ENCODE results near the gene WLS. TPM values are rescaled to one million over a fixed set of nuclear protein-coding genes. Genes with fewer than 3 reads are reported as not detected.

Gene WLS
- total RNA-seq, 1 donor from 2014 or later = not detected

DNA sequence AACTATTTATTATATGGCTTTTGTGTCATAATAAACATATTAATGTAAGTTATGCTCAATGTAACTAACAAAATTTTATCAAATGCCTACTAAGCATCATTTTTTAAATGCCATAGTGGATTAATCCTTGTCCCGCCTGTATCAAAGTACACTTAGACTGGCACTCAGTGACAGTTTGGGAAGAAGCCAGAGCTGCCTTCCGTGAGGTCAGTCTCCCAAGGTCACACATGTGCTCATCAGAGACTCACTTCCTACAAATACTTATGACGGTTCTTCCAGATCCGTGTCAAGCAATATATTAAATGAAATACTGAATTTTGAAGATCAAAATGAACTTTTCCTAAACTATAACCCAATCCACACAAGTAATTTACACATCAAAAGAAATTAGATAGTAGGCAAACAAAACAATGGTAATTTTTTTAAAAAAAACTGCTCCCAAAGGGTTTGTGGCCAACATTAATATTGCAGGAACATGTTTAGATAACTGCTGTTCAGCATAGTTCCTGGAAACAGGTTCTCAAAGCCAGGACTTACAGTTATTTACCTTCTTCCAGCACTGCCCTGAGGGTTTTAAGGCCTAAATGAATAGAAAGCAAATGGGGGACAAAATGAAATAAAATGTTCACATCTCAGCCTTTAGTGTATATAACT lies 27.2 kb downstream of the WLS start:
- Mint-ChIP-seq H3K27ac (no peak overlapping the region), H3K27me3 (ENCODE audit: low read depth) (peaks cover 6% of the 10 kb centered on the region), H3K36me3 (ENCODE audit: low read depth) (no peaks in the 10 kb centered on the region), H3K4me3 (ENCODE audit: low read depth) (no peak overlapping the region), H3K9me3 (no peaks in the 10 kb centered on the region), H3K4me1 (ENCODE audit: low read depth) (no peaks in the 10 kb centered on the region)
- intact Hi-C loops (cut with micrococcal nuclease) = no loop called here
- DNase-seq (ENCODE audit: low spot score) = no peak

DNA sequence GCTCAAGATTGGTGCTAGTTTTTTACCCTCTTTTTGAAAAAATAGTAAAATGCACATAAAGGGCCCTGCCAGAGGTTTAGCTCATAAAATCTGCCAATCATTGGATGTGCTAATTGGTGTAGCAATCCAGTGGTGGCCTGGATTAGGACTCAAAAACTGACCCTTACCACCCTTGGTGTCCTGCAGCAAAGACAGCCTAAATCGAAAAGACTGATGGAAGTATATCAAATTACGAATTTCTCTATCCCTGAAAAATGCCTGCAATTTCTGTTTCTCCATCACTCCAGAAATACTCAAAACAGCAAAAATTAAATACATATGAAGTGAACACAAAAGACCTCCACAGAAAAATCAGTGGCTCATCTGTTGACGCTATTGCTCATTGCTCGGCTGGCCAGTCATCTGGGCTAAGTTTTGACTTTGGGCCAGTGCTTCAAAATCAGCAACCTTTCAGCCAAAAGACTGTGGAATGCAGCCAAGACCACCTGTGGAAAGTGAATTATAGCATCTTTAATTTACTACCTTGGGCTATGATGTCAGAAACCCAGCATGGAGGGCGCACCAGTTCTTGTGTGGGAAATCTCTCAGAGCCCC lies 30.0 kb downstream of the WLS start:
- Mint-ChIP-seq H3K27me3 (ENCODE audit: low read depth) (peaks cover 2% of the 10 kb centered on the region), H3K9me3 (no peaks in the 10 kb centered on the region)
- intact Hi-C loops (cut with micrococcal nuclease) = no loop called here

DNA sequence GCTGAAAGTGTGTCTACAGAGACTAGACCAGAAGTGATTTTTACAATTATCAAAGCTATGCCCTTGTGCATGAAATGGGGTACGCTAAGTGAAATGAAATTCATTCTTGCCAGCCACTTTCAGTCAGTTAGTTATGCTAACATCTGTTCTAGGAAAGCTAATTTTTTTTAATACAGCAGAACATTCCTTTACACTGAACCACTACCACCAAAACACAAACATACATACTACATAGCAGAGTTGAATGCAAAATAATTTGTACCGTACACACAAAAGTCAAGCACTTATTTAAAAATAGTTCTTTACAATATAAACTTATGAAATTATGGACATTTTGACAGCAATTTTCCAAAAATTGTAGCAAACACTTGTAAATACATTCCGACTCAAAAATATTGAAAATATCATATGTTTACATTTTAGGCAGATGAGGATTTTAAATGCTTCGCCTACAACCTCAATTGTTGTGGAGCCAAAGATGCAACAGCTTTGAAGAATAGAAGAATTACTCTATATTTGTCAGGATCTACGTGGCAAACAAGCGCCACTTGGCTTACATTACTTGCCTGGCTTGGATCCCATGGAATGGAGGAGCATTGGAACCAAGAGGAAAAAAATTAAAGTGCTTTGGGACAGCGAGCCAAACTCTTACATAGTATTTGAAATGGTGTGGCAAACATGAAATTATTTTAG lies 30.6 kb downstream of the WLS start:
- no peaks in the 10 kb centered on the region for H3K9me3 Mint-ChIP-seq
- no peak for DNase-seq (ENCODE audit: low spot score)
- no peak overlapping the region for H3K4me3 Mint-ChIP-seq (ENCODE audit: low read depth)
- intact Hi-C loops (cut with micrococcal nuclease) = no loop called here
- no peaks in the 10 kb centered on the region for H3K36me3 Mint-ChIP-seq (ENCODE audit: low read depth)
- H3K4me1 Mint-ChIP-seq (ENCODE audit: low read depth) = no peaks in the 10 kb centered on the region
- H3K27ac Mint-ChIP-seq = no peak overlapping the region
- H3K27me3 Mint-ChIP-seq (ENCODE audit: low read depth) = no peaks in the 10 kb centered on the region

More for the DNA sequence above, 30.0 kb downstream of the WLS start:
- DNase-seq (ENCODE audit: low spot score) = no peak
- no peak overlapping the region for H3K27ac Mint-ChIP-seq
- H3K36me3 Mint-ChIP-seq (ENCODE audit: low read depth) = no peaks in the 10 kb centered on the region
- no peaks in the 10 kb centered on the region for H3K4me1 Mint-ChIP-seq (ENCODE audit: low read depth)
- no peak overlapping the region for H3K4me3 Mint-ChIP-seq (ENCODE audit: low read depth)

DNA sequence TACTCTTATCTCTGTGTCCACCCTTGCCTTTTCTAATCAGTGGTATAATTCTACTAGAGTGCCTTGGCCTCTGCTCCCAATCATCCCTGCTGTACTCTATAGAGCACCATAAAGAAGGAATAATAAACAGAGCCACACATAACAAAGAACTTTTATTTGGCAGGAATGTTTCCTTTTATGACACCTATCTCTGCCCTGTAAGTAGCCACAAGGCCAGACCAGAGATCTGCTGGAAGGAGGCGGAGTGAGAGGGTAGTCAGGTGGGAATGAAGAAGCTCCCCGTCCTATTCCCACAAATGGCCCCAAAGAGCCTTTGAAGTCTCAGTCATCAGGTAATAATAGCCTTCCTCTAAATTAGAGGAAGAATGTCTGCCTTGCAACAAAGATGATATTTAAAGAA lies 32.7 kb downstream of the WLS start:
- intact Hi-C loops (cut with micrococcal nuclease) = no loop called here
- no peak overlapping the region for H3K4me3 Mint-ChIP-seq (ENCODE audit: low read depth)
- H3K27ac Mint-ChIP-seq = no peak overlapping the region
- no peaks in the 10 kb centered on the region for H3K9me3 Mint-ChIP-seq
- no peaks in the 10 kb centered on the region for H3K4me1 Mint-ChIP-seq (ENCODE audit: low read depth)
- no peak for DNase-seq (ENCODE audit: low spot score)
- no peaks in the 10 kb centered on the region for H3K36me3 Mint-ChIP-seq (ENCODE audit: low read depth)
- no peaks in the 10 kb centered on the region for H3K27me3 Mint-ChIP-seq (ENCODE audit: low read depth)

DNA sequence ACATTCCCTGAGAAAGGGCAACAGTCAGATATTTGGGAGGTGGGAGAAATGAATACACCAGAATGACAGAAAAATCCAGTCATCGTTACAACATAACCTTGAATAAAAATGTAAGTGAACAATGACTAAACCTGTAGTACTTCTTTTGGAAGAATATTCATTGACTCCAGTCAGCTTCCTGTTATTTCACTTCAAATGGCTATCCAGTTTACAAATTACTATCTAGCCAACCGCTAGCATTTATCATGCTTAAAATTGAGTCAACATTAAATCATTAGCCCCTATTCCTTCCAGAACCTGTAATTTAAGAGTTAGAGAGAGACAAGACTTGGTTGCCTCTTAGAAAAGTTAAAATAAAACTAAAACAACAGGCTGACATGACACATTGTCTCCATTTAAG lies 33.6 kb downstream of the WLS start:
- no peaks in the 10 kb centered on the region for H3K27me3 Mint-ChIP-seq (ENCODE audit: low read depth)
- intact Hi-C loops (cut with micrococcal nuclease) = no loop called here
- H3K4me1 Mint-ChIP-seq (ENCODE audit: low read depth) = no peaks in the 10 kb centered on the region
- no peak overlapping the region for H3K4me3 Mint-ChIP-seq (ENCODE audit: low read depth)
- H3K27ac Mint-ChIP-seq = no peak overlapping the region
- DNase-seq (ENCODE audit: low spot score) = no peak
- H3K9me3 Mint-ChIP-seq = no peaks in the 10 kb centered on the region
- no peaks in the 10 kb centered on the region for H3K36me3 Mint-ChIP-seq (ENCODE audit: low read depth)

DNA sequence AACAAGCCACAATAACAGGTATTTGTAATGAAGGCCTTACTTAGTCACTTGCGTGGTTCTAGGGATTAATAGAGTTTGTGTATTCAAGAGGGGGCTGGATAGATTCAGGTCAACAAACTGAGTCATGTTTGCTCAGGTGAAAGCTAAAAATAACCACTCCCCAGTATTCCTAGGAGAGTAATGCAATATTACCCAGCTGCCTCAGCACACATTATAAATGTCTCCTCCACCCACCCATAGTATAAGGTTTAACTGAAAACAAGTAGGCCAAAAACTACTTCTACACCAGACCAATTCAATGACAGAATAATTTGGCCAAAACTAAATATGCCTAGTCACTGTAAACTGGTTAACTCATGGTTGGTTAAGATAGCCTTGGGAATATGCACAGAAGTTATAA lies 34.4 kb downstream of the WLS start:
- Mint-ChIP-seq H3K27me3 (ENCODE audit: low read depth) (no peaks in the 10 kb centered on the region), H3K36me3 (ENCODE audit: low read depth) (no peaks in the 10 kb centered on the region), H3K9me3 (no peaks in the 10 kb centered on the region), H3K4me3 (ENCODE audit: low read depth) (no peak overlapping the region), H3K27ac (no peak overlapping the region), H3K4me1 (ENCODE audit: low read depth) (no peaks in the 10 kb centered on the region)
- DNase-seq (ENCODE audit: low spot score) = no peak
- intact Hi-C loops (cut with micrococcal nuclease) = no loop called here

DNA sequence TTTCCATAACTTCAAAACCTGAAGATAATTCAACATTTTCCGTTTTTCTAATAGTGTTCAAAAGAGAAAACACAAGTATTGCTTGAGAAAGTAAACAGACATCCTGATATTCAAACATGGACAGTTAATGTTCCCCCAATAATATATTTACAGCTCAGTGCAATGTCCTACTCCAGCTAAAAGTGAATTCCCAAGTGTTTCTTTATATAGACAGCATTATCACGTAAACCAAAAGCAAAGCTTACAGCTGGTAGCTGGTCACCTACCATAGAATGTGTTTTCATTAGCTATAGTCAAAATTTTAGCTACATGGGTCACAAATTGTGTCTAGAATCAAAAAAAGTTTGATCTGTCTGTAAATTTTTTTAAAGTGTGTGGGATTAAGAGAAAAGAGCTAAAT lies 34.9 kb downstream of the WLS start:
- Mint-ChIP-seq H3K4me1 (ENCODE audit: low read depth) (no peaks in the 10 kb centered on the region), H3K27ac (no peak overlapping the region), H3K9me3 (no peaks in the 10 kb centered on the region), H3K36me3 (ENCODE audit: low read depth) (no peaks in the 10 kb centered on the region), H3K27me3 (ENCODE audit: low read depth) (no peaks in the 10 kb centered on the region), H3K4me3 (ENCODE audit: low read depth) (no peak overlapping the region)
- no peak for DNase-seq (ENCODE audit: low spot score)
- intact Hi-C loops (cut with micrococcal nuclease) = no loop called here

DNA sequence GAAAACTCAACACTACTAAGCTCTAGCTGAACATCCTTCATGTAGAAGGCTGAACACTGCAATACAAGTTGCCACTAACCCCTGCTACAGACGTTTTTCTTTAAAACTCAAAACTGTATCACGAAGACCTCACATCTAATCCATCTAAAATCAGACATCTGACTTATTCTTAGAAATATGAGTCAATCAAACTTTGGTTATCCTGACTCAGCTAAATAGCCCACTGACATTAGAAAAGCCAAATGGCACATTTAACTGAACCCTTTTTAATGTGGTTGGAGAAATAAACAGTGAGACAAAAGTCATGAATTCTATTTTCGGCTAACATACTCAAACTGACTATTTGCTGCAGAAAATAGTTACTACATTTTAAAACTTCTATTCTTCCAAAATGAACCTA lies 35.6 kb downstream of the WLS start:
- Mint-ChIP-seq H3K36me3 (ENCODE audit: low read depth) (no peaks in the 10 kb centered on the region), H3K4me3 (ENCODE audit: low read depth) (no peak overlapping the region), H3K27me3 (ENCODE audit: low read depth) (no peaks in the 10 kb centered on the region), H3K4me1 (ENCODE audit: low read depth) (peaks cover 2% of the 10 kb centered on the region), H3K9me3 (no peaks in the 10 kb centered on the region), H3K27ac (no peak overlapping the region)
- no peak for DNase-seq (ENCODE audit: low spot score)
- intact Hi-C loops (cut with micrococcal nuclease) = no loop called here

DNA sequence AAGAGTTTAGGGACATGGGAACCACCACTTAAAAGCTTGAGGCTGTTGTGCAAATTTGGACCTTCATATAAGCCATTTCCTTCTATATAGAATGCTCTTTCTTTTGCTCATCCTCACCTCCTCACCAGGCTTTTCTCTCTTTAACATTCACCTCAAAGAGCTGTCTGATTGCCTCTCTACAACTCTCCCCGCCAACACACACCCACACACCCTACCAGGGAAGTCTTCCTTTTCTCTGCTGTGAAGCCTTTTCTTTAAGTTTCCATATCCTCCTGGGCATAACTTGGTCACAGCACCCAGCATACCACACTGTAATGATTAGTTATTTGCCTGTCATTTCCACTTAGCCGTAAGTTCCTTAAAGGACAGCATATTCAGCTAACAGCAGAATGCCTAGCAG lies 40.6 kb downstream of the WLS start:
- no peaks in the 10 kb centered on the region for H3K27me3 Mint-ChIP-seq (ENCODE audit: low read depth)
- no peak overlapping the region for H3K4me3 Mint-ChIP-seq (ENCODE audit: low read depth)
- H3K4me1 Mint-ChIP-seq (ENCODE audit: low read depth) = peaks cover 4% of the 10 kb centered on the region
- no peak for DNase-seq (ENCODE audit: low spot score)
- H3K36me3 Mint-ChIP-seq (ENCODE audit: low read depth) = no peaks in the 10 kb centered on the region
- no peak overlapping the region for H3K27ac Mint-ChIP-seq
- H3K9me3 Mint-ChIP-seq = no peaks in the 10 kb centered on the region
- intact Hi-C loops (cut with micrococcal nuclease) = no loop called here

DNA sequence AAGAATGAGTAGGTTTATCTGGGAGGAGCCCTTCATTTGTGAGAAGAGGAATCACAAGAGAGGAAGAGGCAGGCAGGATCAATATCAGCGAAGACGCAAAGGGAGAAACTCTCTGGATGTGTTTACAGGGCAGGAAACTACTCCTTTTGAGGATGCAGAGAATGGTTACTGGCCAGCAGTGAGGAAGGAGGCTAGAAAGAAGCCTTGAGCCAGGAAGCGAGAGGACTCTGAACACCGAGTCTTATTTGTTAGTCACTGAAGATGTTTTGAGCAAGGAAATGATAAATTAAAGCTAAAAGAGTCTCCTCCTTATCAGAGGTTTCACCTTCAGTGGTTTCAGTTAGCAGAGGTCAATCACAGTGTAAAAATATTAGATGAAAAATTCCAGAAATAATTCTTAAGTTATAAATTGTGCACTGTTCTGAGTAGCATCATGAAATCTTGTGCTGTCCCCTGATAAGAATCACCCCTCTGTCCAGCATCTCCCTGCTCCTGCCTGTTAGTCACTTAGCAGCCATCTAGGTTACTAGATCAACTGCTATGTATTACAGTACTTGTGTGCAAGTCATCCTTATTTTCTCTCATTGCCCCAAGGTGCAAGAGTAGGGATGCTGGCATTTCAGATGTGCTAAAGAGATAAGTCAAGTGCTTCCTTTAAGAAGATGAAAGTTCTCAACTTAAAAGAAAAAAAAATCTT lies 43.5 kb downstream of the WLS start:
- Mint-ChIP-seq H3K9me3 (no peaks in the 10 kb centered on the region), H3K36me3 (ENCODE audit: low read depth) (no peaks in the 10 kb centered on the region), H3K4me1 (ENCODE audit: low read depth) (peaks cover 4% of the 10 kb centered on the region), H3K4me3 (ENCODE audit: low read depth) (no peak overlapping the region), H3K27ac (no peak overlapping the region), H3K27me3 (ENCODE audit: low read depth) (no peaks in the 10 kb centered on the region)
- intact Hi-C loops (cut with micrococcal nuclease) = no loop called here
- DNase-seq (ENCODE audit: low spot score) = no peak

DNA sequence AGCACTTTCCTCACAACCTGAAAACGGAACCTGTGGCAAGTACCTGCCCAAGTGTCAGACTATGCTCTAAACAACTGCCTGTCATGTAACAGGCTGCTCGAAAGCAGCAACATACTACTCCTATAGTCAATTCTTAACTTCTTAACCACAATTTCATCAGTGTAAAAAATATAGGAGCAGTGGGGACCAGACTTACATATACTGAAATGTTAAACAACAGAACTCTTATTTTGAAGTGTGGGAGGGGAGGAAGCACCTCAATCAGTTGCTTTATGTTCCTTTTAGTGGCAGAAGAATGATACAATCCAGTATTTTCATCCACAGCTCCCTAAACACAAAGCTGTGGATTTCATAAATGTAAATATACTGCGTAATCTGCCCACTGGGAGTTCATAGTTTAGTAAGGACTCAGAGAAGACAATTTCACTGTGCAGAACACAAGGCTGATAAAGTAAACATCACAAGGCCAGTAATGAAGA lies 44.2 kb downstream of the WLS start:
- intact Hi-C loops (cut with micrococcal nuclease) = no loop called here
- no peaks in the 10 kb centered on the region for H3K9me3 Mint-ChIP-seq
- DNase-seq (ENCODE audit: low spot score) = no peak
- no peaks in the 10 kb centered on the region for H3K27me3 Mint-ChIP-seq (ENCODE audit: low read depth)
- no peaks in the 10 kb centered on the region for H3K36me3 Mint-ChIP-seq (ENCODE audit: low read depth)
- peaks cover 4% of the 10 kb centered on the region for H3K4me1 Mint-ChIP-seq (ENCODE audit: low read depth)
- H3K4me3 Mint-ChIP-seq (ENCODE audit: low read depth) = no peak overlapping the region
- H3K27ac Mint-ChIP-seq = no peak overlapping the region

DNA sequence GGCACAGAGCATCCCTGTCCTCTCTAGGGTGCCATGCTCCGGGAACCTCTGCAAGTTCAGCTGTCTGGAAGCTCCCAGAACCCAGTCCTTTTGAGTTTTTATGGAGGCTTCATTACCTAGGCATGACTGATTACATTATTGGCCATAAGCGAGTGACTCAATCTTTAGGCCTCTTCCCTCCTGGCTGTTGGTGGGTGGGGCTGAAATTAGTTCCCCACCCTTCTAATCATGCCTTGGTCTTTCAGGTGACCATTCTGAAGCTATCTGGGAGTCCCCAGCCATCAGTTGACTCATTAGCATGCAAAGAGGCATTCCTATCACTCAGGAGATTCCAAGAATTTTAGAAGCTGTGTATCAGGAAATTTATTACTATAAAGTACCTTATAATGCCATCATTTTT lies 46.6 kb downstream of the WLS start:
- Mint-ChIP-seq H3K36me3 (ENCODE audit: low read depth) (no peaks in the 10 kb centered on the region), H3K9me3 (no peaks in the 10 kb centered on the region), H3K27ac (no peak overlapping the region), H3K4me3 (ENCODE audit: low read depth) (no peak overlapping the region), H3K4me1 (ENCODE audit: low read depth) (peaks cover 2% of the 10 kb centered on the region), H3K27me3 (ENCODE audit: low read depth) (no peaks in the 10 kb centered on the region)
- intact Hi-C loops (cut with micrococcal nuclease) = no loop called here
- DNase-seq (ENCODE audit: low spot score) = no peak

DNA sequence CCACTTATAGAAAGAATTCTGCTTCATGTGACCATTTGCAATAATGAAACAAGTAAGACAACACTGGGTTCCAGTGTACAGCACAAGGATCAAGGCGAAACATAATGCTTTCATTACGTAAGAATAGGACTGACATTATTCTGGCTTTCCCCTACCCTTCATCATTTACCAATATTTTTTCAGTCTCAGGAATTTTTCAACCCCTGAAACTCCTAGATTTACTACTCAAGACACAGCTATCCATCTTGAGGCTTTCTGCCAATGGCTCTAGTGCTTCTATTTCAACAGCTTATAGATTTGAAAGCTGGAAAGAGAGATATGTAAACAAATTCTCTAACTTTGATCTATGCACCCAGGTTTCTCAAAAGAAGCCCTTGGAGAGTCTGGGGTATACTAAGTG lies 48.4 kb downstream of the WLS start:
- DNase-seq (ENCODE audit: low spot score) = no peak
- H3K27me3 Mint-ChIP-seq (ENCODE audit: low read depth) = no peaks in the 10 kb centered on the region
- intact Hi-C loops (cut with micrococcal nuclease) = no loop called here
- H3K4me3 Mint-ChIP-seq (ENCODE audit: low read depth) = no peak overlapping the region
- H3K9me3 Mint-ChIP-seq = no peaks in the 10 kb centered on the region
- H3K36me3 Mint-ChIP-seq (ENCODE audit: low read depth) = no peaks in the 10 kb centered on the region
- peaks cover 7% of the 10 kb centered on the region for H3K4me1 Mint-ChIP-seq (ENCODE audit: low read depth)
- no peak overlapping the region for H3K27ac Mint-ChIP-seq

Measured in activated T-helper 2 cell treated with anti-CD3 and anti-CD28 coated beads, Interferon-gamma antibody, Interleukin-2, Interleukin-4, amounts not matched to agents 10 μg/mL and 5 μg/mL and 100 μg/mL, durations not matched to agents 14 hours and 24 hours and 36 hours (primary cell).